CD4-positive, alpha-beta T cell treated with Interleukin-21 for 1 hour (primary cell): Measurements from ENCODE around the gene DNAJC27.
A peak's percentile ranks its signal among the peaks of the same experiment; 100 is the strongest.

Experiments used
- DNase-seq: peaks from one replicate; pipeline ENCODE4 v3.0.0-alpha.2; 2020

DNAJC27 gene

DNA sequence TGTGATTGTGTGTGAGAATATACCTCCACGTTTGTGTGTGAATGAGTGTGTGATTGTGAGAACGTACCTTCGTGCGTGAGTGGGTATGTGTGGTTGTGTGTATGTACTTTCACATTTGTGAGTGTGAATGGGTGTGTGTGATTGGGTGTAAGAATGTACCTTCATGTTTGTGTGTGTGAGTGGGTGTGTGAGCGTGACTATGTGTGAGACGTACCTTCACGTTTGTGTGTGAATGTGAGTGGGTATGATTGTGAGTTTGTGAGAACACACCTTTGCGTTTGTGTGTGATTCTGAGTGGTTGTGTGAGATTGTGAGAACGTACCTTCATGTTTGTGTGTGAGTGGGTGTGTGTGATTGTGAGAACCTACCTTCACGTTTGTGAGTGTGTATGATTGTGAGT, 45.9 kb downstream of the DNAJC27 start:
- DNase-seq = no peak

DNA sequence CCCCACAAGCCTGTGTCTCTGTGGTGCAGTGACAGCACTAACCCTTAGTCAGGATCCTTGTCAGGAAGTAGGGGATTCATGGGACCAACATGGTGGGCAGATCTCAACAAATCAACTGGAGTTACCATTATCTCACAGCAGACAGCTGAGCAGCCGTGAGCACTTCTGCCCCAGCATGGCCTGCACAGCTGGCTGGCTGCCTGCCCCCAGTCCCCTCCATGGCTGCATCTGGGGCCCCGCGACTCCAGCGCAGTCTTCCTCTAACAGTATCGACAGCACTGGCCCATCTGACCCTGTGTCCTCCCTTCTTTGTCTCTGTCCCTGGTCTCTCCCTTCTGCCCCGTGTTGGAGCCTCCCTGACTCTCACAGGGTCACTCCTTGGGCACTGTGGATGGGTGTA, 47.0 kb downstream of the DNAJC27 start:
- no peak for DNase-seq

DNA sequence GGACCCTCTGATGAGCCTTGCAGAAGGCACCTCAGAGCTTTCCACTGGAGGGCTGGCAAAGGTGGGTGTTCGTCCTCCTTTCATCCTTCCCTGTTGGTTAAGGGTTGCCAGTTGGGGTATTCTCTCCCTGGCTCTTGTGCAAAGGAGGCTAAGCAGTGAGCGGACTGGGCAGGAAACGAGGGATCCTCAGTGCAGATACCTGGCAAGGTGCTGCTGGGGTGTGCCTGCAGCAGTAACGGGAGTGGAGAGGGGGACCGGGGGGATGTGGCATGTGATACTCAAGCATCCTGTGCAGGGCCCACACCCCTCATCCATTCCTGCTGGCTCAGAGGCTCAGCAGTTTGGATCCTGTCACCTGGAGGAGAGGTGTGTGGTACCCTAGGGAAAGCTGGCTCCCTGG, 47.5 kb downstream of the DNAJC27 start:
- no peak for DNase-seq

DNA sequence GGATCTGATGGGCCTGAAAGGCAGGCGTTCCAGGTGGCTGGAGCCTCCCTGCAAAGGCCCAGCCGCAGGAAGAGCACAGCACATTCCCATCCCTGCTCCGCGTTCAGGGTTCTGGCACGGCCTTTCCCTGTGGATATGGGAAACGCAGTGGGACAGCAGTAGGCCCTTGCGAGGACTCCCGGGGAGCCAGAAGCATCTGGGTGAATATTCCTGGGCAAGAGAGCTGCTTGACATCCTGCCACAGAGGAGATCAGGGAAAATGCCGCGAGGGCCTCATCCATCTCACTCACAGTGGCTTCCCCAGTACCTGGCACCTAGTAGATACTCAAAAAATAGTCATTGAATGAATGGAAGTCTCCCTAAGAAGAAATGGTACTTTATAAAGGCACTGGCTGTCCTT, 48.6 kb downstream of the DNAJC27 start:
- no peak for DNase-seq

DNA sequence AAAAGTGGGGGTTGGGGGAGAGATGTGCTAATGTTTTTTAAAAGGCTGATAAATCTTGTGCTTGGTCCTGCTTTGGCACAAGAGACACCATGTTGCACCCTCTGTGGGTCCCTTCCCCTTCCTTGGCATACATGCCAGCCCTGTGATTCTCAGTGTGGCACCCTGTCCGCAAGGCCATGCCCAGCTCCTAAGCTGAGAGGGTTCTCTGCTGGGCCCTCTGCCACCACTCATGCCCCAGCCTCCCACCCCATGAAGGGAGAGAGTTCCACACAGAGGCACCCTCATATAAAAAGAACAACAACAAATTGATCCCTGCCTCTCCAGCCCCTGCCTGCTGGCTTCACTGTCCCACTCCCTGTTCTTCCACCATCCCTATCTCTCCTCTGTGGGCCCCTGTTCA, 49.2 kb downstream of the DNAJC27 start:
- no peak for DNase-seq

DNA sequence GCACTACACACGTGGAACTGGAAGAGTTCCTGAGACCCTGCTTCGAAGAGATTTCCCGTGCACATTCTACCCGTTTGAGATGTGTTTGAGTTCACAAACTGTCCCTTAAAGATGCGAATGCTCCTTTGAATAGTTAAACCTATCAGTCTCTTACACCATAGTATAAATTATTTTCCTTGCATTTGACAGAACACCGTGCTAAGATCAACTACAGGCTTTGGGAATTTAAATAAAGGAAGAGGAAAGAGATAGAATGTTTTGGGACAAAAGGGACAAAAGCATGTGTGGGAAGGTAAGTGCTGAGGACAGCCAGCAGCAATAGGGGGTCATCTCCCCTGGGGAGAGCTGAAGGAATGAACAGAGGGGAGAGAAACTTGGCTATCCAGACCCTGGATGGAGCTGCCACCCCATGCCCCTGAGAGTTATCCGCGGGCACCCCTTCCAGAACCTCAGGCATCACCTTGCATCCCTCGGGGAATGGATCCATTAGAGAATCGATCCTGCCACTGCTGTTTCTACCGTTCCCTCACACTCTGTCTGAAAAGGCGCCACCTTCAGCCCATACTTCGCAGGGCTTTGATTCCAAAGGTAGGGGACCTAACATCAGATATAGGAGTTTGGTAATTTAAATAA, 50.8 kb downstream of the DNAJC27 start:
- peak; percentile 27 for DNase-seq

DNA sequence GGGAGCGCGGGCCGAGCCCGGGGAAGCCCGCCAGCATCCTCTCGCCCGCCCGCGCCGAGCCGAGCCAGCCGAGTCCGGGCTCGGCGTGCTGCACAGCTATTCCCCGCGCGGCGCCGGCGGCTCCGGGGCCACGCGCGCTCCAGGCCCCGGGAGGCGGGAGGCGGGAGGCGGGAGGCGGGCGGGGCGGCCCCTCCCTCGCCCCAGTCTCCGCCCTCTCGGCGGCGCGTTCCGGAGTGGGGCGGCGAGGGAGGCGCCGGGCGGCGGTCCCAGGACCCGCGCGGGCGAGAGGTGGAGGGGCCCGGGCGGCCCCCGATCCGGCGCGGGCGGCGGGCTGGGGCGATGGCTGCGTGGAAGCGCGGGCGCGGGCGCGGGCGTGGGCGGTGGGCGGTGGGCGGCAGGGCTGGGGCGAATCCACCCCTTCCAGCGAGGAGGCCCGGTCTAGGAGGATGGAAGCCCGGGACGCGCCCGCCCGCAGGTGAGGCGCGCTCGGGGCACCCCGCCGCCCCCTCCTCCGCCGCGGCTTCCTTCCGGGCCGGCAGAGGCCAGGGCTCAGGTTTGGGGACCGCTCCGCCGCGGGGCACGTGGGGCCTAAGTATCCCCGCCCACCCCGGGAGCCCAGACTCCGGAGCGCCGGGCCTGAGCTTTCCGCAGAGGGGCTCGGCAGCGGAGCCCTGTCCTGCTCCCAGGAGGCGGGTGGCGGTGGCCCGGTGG, 51.5 kb downstream of the DNAJC27 start, which contains the start of gene ADCY3:
Gene ADCY3 (minus strand): TSS at position 140 of the 711 bp plus-strand sequence. CDS start 1,250 bp downstream, outside the sequence.
- DNase-seq = peak; percentile 74

DNA sequence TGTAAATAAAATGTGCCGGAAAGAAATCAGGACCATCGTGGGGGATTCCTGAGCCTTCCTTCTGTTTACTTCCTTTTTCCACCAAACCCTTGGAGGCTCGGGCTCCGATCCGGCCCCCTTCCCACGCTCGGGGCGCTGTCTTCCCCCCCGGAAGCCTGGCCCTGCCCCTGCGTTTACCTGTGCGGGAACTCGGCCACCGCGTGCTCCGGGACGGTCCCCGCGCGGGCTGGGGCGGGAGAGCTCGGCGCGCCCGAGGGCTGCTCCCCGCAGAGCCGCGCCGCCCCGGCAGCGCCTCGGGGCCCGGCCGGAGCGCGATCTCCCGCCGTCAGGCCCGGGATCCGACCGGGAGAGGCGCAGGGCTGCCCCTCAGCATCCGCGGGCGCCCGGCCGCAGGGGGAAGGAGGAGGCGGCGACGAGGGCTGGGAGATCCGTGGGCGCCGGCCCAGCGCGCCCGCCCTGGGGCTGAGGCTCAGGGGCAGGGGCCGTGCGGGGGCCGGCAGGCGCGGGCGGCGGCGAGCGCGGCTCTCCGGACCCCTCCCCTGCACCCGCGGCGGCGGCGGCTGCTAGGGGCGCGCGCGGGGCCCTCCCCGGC, 52.2 kb downstream of the DNAJC27 start:
- no peak for DNase-seq

DNA sequence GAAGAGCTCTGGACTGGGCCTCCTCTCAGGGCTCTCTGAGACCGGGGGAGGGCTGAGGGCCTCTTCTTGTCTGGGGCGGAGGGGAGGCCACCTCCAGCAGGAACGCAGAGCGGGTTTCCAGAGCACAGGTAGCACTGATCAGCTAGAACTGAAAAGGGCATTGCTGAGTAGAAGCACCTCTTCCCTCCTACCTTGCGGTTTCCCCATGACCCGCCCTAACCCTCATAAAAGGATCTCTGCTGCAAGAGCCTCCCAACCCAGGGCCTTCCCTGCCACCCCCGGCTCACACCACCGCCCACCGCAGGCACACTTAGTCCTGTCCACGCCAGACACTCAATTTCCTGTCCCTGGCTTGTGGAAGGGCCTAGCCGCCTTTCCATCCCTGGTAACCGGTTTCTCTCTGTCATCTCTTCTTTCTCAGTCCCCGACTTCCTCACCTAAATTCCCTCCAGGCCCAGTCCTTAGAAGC, 52.7 kb downstream of the DNAJC27 start:
- DNase-seq = peak; percentile 72

DNA sequence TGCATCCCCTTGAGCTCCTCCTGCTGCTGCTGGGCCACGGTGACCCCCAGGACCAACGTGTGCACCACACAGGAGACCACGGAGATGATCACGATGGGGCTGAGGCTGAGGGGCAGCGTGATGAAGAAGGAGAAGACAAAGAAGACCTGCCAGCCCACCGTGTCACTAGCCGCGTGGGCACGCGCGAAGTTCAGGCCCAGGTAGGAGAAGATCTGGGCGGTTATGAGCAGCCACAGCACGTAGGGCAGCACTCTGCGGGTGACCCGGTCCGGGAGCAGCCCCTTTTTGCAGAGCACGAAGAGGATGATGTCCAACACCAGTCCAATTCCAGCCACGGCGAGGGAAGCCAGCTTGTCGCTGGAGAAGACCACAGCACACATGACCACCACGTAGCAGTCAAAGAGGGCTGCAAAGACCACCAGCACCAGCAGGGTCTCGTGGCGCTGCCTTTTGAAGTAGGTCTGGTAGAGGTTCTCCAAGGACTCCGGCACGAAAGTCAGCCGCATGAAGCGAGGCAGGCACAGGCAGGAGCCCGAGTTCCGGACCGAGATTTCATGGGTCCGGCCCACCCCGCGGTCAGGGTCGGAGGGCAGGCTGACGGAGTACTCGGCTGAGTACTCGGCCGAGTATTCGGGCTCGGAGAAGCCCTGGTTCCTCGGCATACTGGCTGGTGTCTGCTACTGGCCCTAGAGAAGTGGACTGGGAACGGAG, 53.3 kb downstream of the DNAJC27 start:
- no peak for DNase-seq

DNA sequence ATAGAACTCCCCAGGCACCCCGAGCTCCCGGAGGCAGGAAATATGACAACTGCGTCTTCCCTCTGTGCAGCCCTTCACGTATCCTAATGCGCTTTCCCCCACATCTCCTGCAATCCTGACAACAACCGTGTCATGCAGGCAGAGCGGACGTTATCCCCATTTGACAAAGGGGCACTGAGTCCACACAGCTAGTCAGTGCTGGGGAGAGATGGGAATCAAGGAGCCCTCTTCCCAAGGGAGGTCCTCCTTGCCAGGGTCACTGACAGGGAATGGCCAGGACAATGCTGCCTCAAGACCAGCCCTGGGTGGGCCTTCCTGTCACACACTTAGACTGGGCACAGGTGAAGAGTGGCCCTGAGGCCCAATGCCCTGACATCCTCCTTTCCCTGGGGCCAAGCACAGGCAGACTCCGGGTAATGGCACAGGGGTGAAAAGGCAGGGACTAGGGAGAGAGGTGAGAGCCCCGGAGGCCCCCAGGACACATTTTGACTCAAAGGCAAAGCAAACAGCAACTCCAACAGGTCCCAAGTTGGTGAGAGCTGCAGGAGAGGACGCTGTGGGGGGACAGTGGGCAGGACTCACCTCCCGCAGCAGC, 53.9 kb downstream of the DNAJC27 start:
- no peak for DNase-seq

DNA sequence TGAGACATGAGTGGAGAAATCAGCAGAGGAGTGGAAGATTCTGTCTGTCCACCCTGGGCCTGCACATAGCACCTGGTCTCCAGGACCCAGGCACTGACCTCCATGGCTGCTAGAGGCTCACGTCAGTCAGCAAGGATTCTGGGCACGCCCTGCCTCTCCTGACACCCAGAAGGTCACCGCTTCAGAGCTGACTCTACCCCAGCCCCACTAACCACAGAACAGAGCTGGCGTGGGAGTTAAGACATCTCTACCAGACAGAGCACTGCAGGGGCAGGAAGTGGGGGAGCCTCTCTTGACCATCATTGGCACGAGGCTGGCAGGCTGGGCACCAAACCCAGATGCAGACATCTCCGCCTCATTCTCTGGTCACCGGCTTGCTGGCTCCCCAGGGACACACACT, 54.7 kb downstream of the DNAJC27 start:
- DNase-seq = no peak

DNA sequence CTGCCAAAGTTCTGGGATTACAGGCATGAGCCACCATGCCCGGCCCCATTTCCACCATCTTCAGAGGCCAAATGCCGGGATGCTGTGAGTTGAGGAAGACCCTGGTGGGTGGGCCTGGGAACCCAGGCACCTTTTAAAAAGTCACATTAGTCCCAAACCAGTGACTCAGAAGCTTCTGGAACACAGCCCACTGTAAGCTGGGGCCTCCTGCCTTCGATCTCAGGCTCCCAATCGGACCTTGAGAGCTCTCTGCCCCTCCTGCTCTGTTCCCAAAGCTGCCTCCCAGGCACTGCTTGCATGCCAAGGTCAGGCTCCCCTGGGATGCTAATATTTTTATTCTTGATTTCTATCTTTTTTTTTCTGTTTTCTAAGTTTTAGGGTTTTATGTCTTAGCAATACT, 56.0 kb downstream of the DNAJC27 start:
- DNase-seq = no peak

DNA sequence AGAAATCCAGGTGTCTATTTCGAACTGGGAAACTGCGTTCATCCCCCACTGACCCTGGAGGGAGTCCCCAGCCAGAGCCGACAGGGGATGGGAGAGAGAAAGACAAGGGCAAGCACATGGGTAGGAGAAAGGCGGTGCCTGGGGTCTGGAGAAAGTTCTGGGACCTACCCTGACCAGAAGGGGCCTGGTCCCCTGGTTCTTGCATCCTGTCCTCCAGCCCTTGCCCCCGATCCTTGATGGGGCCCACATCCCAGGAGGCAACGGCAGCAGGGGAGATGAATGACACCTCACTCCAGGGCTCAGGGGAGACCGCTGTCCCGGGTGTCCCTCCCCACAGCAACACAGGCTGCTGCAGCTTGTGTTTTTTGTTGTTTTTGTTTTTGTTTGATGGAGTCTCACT, 56.6 kb downstream of the DNAJC27 start:
- no peak for DNase-seq

DNA sequence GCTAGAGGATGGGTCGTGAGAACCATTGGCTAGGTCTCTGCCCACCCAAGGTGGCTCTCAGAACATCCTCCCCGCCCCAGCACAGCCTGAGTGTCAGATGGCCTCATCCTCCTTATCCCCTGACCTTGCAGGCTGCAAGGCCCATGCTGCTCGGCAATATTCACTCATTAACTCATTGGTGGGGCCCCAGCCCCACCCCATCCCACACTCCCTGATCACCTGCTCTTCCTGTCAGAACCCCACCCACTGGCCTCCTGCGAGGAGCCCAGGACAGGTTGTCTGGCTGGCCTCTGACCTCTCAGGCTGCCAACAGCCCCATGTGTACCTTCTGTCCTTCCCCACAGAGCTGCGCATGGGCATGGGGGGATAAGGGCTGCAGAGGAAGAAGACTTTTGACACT, 57.0 kb downstream of the DNAJC27 start:
- DNase-seq = no peak

DNA sequence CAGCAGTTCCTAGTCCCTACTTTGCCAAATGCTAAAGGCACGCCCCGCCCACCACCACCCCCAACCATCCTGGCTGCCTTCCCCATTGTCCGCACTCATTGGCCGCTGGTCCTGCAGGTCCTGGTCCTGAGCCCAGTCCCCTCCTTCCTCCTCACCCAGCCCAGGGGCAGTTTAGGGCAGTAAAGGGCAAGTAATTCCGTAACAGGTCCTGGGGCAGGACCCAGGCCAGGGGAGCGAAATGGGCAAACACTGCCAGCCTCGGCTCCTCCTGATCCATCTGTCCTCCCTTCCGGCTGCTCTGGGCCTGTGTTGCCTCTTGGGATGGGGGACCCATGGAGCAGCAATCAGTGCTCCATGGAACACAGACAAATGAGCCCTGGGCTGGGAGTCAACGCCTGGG, 57.8 kb downstream of the DNAJC27 start:
- DNase-seq = no peak

DNA sequence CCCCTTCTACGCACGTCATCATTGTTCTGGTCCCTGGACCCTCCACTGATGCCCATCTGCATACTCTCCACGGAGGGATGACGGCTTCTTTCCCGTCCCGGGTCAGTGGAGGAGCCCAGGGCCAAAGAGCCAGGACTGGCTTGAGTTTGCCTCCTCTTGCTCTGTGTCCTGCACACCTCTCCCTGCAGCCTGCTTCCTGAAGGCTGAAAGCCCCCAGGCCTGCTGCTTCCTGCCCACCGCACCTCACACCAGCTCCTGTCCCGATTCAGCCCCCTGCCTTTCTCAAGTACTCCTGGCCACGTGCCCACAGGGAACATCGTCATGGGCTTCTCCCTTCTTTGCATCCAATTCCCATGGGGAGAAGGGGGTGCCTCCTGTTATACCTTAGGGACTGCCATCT, 58.8 kb downstream of the DNAJC27 start:
- DNase-seq = no peak

DNA sequence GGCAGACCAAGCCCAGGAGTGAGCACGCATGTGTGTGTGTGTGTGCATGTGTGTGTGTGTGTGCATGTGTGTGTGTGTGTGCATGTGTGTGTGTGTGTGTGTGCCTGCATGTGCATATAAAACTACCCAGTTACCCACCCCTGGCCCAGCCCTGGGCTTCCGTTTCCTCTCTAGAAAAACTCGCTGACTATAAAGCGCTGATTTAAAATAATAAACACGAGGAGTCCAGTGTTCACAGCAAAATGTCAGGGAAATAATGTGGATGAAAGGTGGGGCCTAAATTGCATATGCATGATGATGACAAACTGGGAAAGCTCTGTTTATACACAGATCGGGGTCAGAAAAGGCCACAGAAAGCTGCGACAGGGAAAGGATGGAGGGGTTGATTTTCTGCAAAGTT, 59.2 kb downstream of the DNAJC27 start:
- DNase-seq = no peak

DNA sequence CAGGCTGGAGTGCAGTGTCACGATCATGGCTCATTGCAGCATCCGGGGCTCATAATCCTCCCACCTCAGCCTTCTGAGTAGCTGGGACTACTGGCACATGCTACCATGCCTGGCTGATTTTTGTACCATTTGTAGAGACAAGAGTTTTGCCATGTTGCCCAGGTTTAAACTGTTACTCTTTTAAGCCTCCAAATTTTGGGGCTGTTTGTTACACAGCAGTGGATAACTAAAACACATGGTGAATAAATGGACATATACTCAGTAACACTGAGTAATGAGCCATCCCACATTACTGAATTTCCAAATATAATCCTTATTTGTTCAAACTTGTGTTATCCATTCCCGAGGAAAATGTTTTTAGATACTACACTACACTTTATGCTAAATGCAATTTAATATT, 61.5 kb downstream of the DNAJC27 start:
- no peak for DNase-seq

DNA sequence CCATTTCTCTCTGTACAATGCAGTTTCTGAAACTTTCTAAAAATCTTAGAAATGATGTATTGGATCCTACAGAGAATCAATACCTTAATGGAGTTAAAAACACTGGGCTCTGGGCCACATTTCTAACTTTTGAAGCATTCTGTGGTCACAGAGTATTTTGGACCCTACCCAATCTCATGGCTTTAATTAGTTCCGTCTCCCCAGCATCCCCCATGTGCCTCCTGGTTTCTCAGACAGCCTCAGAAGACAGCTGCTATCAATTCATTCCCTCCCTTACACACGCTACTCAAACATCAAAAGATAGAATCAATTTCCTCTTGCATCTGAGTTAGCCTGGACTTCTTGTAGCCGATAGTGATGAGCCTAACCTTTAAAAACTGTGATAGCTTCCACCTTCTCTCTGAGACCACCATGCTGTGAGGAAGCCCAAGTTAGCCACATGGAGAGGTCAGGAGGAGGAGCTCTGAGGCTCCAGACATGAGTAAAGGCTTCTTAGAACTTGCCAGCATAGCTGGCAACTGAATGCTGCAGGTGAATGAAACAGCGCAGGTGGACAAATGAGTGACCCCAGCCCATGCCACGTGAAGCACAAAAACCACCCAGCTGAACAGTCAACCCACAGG, 62.1 kb downstream of the DNAJC27 start:
- no peak for DNase-seq

DNA sequence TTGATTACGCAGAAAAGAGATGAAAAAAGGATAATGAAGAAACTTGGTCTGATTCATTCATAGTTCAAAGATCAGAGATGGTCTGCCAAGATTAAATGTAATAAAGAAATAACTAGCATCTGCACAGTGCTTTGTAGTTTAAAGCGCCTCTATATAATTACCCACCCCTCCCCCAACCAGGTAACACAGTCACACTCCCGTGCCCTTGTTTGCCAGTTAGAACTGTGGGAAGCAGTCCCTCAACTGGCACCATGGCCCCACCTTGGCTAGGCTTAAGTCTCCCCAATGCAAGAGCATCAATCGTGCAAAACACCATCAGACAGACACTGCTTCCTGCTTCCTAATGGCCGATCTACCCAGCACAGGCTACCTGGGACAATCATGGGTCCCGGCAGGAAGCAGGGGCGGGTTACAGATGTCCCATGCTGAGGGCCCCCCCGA, 63.3 kb downstream of the DNAJC27 start:
- no peak for DNase-seq

DNA sequence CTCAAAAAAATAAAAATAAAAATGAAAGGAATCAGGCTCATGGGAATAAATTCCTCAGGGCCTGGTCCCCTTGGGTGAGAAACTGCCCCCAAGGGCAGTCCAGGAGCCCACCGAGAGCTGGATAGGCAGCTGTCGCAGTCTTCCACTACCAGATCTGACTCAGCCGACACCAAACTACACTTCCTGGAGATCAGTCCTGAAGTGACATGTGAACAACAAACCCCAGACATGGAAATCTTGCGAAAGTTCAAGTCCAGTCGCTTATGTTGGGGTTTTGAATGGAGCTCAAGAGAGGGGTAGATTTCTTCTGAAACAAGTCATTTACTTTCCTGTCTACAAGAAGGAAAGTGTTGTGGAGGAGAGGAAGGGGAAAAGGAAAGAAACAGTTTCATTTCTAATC, 64.6 kb downstream of the DNAJC27 start:
- DNase-seq = no peak

DNA sequence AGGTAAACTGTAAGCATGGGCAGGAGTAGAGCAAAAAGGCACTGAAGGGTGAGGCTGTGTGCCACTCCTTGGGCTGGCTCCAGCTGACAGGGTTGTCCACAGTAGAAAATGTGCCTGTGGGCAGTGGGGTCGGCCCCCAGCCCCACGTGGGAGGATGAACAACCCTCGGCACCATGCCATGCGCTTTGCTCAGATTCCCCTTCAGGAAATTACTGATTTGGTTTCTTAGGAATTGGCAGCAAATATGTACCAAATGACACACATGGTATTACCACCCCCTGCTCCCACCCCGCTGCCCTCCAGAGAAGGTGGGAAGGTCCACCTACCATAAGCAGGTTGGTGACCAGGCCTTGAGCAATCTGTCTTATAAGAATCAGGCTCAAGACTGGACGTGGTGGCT, 65.3 kb downstream of the DNAJC27 start:
- no peak for DNase-seq
